ENCODE measurements around the gene CCDC30.

The CCDC30 gene

GRCh38 chr1:42431514-42431913, 31.6 kb upstream of the CCDC30 start:
- TF ChIP-seq GATA3 (IDR thresholded peaks at IDR 0.05; ENCODE audit: low read depth, low read length) = no peak

GRCh38 chr1:42432714-42433113, 30.4 kb upstream of the CCDC30 start:
- TF ChIP-seq GATA2 (IDR thresholded peaks at IDR 0.05; ENCODE audit: low read depth, low read length) (no peak), GATA3 (IDR thresholded peaks at IDR 0.05; ENCODE audit: low read depth, low read length) (no peak)

GRCh38 chr1:42433369-42433768, 29.7 kb upstream of the CCDC30 start:
- TF ChIP-seq GATA3 (IDR thresholded peaks at IDR 0.05; ENCODE audit: low read depth, low read length) = no peak
- no peak for TF ChIP-seq GATA2 (IDR thresholded peaks at IDR 0.05; ENCODE audit: low read depth, low read length)

- no peak for TF ChIP-seq GATA3 (IDR thresholded peaks at IDR 0.05; ENCODE audit: low read depth, low read length)
- no peak for TF ChIP-seq GATA2 (IDR thresholded peaks at IDR 0.05; ENCODE audit: low read depth, low read length)
These were observed 28.7 kb upstream of the CCDC30 start for GRCh38 chr1:42434340-42434739.

- no peak for TF ChIP-seq GATA2 (IDR thresholded peaks at IDR 0.05; ENCODE audit: low read depth, low read length)
- no peak for TF ChIP-seq GATA3 (IDR thresholded peaks at IDR 0.05; ENCODE audit: low read depth, low read length)
These were observed 23.1 kb upstream of the CCDC30 start for GRCh38 chr1:42439940-42440339.

- no peak for TF ChIP-seq GATA2 (IDR thresholded peaks at IDR 0.05; ENCODE audit: low read depth, low read length)
- TF ChIP-seq GATA3 (IDR thresholded peaks at IDR 0.05; ENCODE audit: low read depth, low read length) = no peak
These were observed 20.4 kb upstream of the CCDC30 start for GRCh38 chr1:42442662-42443061.

GRCh38 chr1:42449256-42449655, 13.8 kb upstream of the CCDC30 start:
- TF ChIP-seq GATA2 (IDR thresholded peaks at IDR 0.05; ENCODE audit: low read depth, low read length) = no peak
- TF ChIP-seq GATA3 (IDR thresholded peaks at IDR 0.05; ENCODE audit: low read depth, low read length) = no peak

GRCh38 chr1:42450061-42450460, 13.0 kb upstream of the CCDC30 start:
- TF ChIP-seq GATA2 (IDR thresholded peaks at IDR 0.05; ENCODE audit: low read depth, low read length) = no peak
- no peak for TF ChIP-seq GATA3 (IDR thresholded peaks at IDR 0.05; ENCODE audit: low read depth, low read length)

- no peak for TF ChIP-seq GATA3 (IDR thresholded peaks at IDR 0.05; ENCODE audit: low read depth, low read length)
- TF ChIP-seq GATA2 (IDR thresholded peaks at IDR 0.05; ENCODE audit: low read depth, low read length) = no peak
These were observed 9.7 kb upstream of the CCDC30 start for GRCh38 chr1:42453386-42453785.

- TF ChIP-seq GATA2 (IDR thresholded peaks at IDR 0.05; ENCODE audit: low read depth, low read length) (no peak), GATA3 (IDR thresholded peaks at IDR 0.05; ENCODE audit: low read depth, low read length) (no peak)
These were observed 8.7 kb upstream of the CCDC30 start for GRCh38 chr1:42454403-42454802.

- TF ChIP-seq GATA2 (IDR thresholded peaks at IDR 0.05; ENCODE audit: low read depth, low read length) (no peak), GATA3 (IDR thresholded peaks at IDR 0.05; ENCODE audit: low read depth, low read length) (no peak)
These were observed 6.9 kb upstream of the CCDC30 start, which contains the start of the genes PPCS and ZMYND12 for GRCh38 chr1:42456010-42456753. PPCS (plus strand) TSS chr1:42456543; CDS start chr1:42456566, 23 bp downstream. ZMYND12 (minus strand) TSS chr1:42456022; CDS start chr1:42455997, 25 bp downstream.

- TF ChIP-seq GATA3 (IDR thresholded peaks at IDR 0.05; ENCODE audit: low read depth, low read length) (no peak), GATA2 (IDR thresholded peaks at IDR 0.05; ENCODE audit: low read depth, low read length) (no peak)
These were observed 6.4 kb upstream of the CCDC30 start for GRCh38 chr1:42456754-42457089.

- TF ChIP-seq GATA2 (IDR thresholded peaks at IDR 0.05; ENCODE audit: low read depth, low read length) (no peak), GATA3 (IDR thresholded peaks at IDR 0.05; ENCODE audit: low read depth, low read length) (no peak)
These were observed 1.9 kb upstream of the CCDC30 start for GRCh38 chr1:42461196-42461595.

GRCh38 chr1:42463921-42464320, 835 bp downstream of the CCDC30 start:
- TF ChIP-seq GATA2 (IDR thresholded peaks at IDR 0.05; ENCODE audit: low read depth, low read length) (no peak), GATA3 (IDR thresholded peaks at IDR 0.05; ENCODE audit: low read depth, low read length) (no peak)

GRCh38 chr1:42466030-42466429, 2.9 kb downstream of the CCDC30 start:
- TF ChIP-seq GATA3 (IDR thresholded peaks at IDR 0.05; ENCODE audit: low read depth, low read length) (no peak), GATA2 (IDR thresholded peaks at IDR 0.05; ENCODE audit: low read depth, low read length) (no peak)

- TF ChIP-seq GATA2 (IDR thresholded peaks at IDR 0.05; ENCODE audit: low read depth, low read length) = no peak
- TF ChIP-seq GATA3 (IDR thresholded peaks at IDR 0.05; ENCODE audit: low read depth, low read length) = no peak
These were observed 6.6 kb downstream of the CCDC30 start for GRCh38 chr1:42469727-42470126.

All from SH-SY5Y (cell line).